Ascending aorta (tissue), 2 donors: ENCODE results near the gene YIF1A. TPM values are rescaled to one million over a fixed set of nuclear protein-coding genes. Genes with fewer than 3 reads are reported as not detected.

Experiments
- DNase-seq, 2 donors: peaks; one replicate each; pipeline ENCODE4 v3.0.0-alpha.2; 2019; ENCODE audit warnings: low spot score in 2 of 2
- H3K27ac ChIP-seq, 2 donors: fragments of 200-600 bp; sonication (generic); one replicate each; pipeline ENCODE4 v1.5.1; 2016 to 2017; ENCODE audit warnings: mild to moderate bottlenecking in 1 of 2
- H3K27me3 ChIP-seq: fragments of 200-600 bp; sonication (generic); one replicate; pipeline ENCODE4 v1.5.1; 2017
- H3K36me3 ChIP-seq, 2 donors: fragments of 200-600 bp; sonication (generic); one replicate each; pipeline ENCODE4 v1.5.1; 2016
- H3K4me1 ChIP-seq, 2 donors: fragments of 200-600 bp; sonication (generic); one replicate each; pipeline ENCODE4 v1.5.1; 2016 to 2017; ENCODE audit warnings: mild to moderate bottlenecking in 1 of 2
- H3K4me3 ChIP-seq, 2 donors: fragments of 200-600 bp; sonication (generic); one replicate each; pipeline ENCODE4 v1.5.1; 2016 to 2017; ENCODE audit warnings: mild to moderate bottlenecking in 1 of 2
- H3K9me3 ChIP-seq, 2 donors: fragments of 200-600 bp; sonication (generic); one replicate each; pipeline ENCODE4 v1.5.1; 2016
- intact Hi-C: fragments of 100-400 bp; cut with DNase I; formaldehyde crosslinking; loops from one replicate; pipeline ENCODE4 v1.15.1; 2023
- total RNA-seq: library from RNA; depleted of rRNA; stranded (reverse); fragments of >200 nt; gene quantifications from one replicate; pipeline ENCODE4 v1.1.0, GENCODE V29; 2016
- TF ChIP-seq, protein P1 (sequence below), 3 experiments: fragments of 200-600 bp in 2 of 3; fragments of 450-650 bp in 1 of 3; sonication (generic) in 2 of 3; IDR thresholded peaks; one replicate each; pipeline ENCODE4 v1.5.1; 2016 to 2019; ENCODE audit warnings: antibody characterized with exemption in 3 of 3, mild to moderate bottlenecking in 1 of 3, moderate library complexity in 1 of 3

Gene YIF1A
- total RNA-seq, 1 donor from 2014 or later, result 161 TPM

DNA sequence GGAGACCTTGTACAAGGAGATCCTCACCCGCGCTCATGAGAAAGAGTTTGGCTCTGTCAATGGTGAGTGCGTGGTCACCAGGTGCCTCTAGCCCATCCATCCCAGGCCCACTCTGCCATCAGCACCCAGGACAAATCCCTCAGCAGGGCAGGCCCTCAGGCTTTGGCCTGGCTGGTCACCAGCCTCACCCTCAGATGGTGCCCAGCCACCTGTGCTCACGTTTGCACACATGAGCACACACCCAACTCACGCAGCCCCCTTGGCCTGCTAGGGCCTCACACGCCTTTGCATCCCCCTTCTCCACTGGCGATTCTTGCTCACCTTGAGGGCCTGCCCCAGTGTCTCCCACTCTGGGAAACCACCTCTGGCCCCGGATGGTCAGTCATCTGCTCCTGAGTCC lies 24.6 kb downstream of the YIF1A start:
- intact Hi-C loops, result loop anchor here (10.0 kb wide), 1 partner anchor 410 kb away; the partner anchor contains the start of gene CFL1
- Histone ChIP-seq H3K27me3 (no peaks in the 10 kb centered on the region), H3K27ac (no peak overlapping the region), H3K9me3 (no peaks in the 10 kb centered on the region), H3K4me1 (peaks cover 0 to 11% of the 10 kb centered on the region in 2 donors), H3K4me3 (no peak overlapping the region), H3K36me3 (peaks cover 31 to 55% of the 10 kb centered on the region in 2 donors)
- no peak for DNase-seq
- TF ChIP-seq, protein P1, sequence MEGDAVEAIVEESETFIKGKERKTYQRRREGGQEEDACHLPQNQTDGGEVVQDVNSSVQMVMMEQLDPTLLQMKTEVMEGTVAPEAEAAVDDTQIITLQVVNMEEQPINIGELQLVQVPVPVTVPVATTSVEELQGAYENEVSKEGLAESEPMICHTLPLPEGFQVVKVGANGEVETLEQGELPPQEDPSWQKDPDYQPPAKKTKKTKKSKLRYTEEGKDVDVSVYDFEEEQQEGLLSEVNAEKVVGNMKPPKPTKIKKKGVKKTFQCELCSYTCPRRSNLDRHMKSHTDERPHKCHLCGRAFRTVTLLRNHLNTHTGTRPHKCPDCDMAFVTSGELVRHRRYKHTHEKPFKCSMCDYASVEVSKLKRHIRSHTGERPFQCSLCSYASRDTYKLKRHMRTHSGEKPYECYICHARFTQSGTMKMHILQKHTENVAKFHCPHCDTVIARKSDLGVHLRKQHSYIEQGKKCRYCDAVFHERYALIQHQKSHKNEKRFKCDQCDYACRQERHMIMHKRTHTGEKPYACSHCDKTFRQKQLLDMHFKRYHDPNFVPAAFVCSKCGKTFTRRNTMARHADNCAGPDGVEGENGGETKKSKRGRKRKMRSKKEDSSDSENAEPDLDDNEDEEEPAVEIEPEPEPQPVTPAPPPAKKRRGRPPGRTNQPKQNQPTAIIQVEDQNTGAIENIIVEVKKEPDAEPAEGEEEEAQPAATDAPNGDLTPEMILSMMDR (IDR thresholded peaks at IDR 0.05), result no peak

DNA sequence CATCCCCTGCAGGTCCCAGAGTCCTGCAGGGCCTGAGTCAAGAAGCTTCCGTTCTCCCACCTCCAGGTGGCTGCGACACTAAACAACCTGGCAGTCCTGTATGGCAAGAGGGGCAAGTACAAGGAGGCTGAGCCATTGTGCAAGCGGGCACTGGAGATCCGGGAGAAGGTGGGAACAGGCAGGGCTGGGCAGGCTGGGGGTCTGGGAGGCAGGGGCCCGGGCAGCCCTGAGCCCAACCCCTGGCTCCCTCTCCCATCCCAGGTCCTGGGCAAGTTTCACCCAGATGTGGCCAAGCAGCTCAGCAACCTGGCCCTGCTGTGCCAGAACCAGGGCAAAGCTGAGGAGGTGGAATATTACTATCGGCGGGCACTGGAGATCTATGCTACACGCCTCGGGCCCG lies 25.2 kb downstream of the YIF1A start:
- DNase-seq, result no peak
- peaks cover 2 to 9% of the 10 kb centered on the region in 2 donors for H3K4me1 ChIP-seq
- H3K27me3 ChIP-seq, result no peaks in the 10 kb centered on the region
- no peak overlapping the region for H3K4me3 ChIP-seq
- no peaks in the 10 kb centered on the region for H3K9me3 ChIP-seq
- intact Hi-C loops, result loop anchor here (10.0 kb wide), 1 partner anchor 409 kb away; the partner anchor contains the start of gene CFL1
- H3K36me3 ChIP-seq, result peaks cover 31 to 55% of the 10 kb centered on the region in 2 donors
- TF ChIP-seq, protein P1 (IDR thresholded peaks at IDR 0.05), result no peak
- H3K27ac ChIP-seq, result no peak overlapping the region

DNA sequence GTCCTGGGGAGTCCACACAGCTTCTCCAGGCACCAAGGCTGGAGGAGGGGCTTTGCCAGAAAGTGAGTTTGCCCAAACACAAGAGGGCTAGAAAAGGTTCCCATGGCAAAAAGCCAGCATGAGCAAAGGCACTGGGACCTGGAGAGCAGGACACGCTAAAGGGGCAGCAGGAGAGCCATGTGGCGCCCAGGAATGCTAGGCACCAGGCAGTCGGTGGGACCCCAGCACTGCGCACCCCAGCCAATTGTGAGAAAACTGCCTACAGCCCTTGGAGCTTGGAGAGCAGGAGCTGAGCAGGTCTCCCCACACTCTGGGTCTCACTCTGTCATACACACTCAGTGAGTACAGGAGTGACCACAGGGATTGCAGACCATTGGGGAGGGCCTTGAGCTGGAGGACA lies 25.7 kb downstream of the YIF1A start:
- Histone ChIP-seq H3K4me1 (peaks cover 6 to 13% of the 10 kb centered on the region in 2 donors), H3K27ac (no peak overlapping the region), H3K36me3 (peaks cover 31 to 55% of the 10 kb centered on the region in 2 donors), H3K4me3 (no peak overlapping the region), H3K27me3 (no peaks in the 10 kb centered on the region), H3K9me3 (no peaks in the 10 kb centered on the region)
- TF ChIP-seq, protein P1 (IDR thresholded peaks at IDR 0.05), result no peak
- intact Hi-C loops, result loop anchor here (10.0 kb wide), 1 partner anchor 408 kb away; the partner anchor contains the start of gene CFL1
- no peak for DNase-seq

DNA sequence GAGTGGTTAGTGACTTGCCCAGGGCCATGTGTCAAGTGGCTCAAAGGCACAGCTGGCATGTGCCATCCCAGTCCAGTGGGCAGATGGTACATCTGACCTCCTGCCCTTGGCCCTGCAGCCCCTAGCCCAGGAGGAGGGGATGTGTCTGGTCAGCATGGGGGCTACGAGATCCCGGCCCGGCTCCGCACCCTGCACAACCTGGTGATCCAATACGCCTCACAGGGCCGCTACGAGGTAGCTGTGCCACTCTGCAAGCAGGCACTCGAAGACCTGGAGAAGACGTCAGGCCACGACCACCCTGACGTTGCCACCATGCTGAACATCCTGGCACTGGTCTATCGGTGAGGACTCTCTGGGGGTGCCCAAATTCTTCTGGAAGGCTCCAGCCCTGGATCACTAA lies 26.2 kb downstream of the YIF1A start:
- peaks cover 6 to 13% of the 10 kb centered on the region in 2 donors for H3K4me1 ChIP-seq
- no peak overlapping the region for H3K4me3 ChIP-seq
- intact Hi-C loops, result loop anchor here (10.0 kb wide), 1 partner anchor 408 kb away; the partner anchor contains the start of gene CFL1
- H3K36me3 ChIP-seq, result peaks cover 31 to 55% of the 10 kb centered on the region in 2 donors
- no peaks in the 10 kb centered on the region for H3K27me3 ChIP-seq
- DNase-seq, result no peak
- no peaks in the 10 kb centered on the region for H3K9me3 ChIP-seq
- TF ChIP-seq, protein P1 (IDR thresholded peaks at IDR 0.05), result no peak
- no peak overlapping the region for H3K27ac ChIP-seq

DNA sequence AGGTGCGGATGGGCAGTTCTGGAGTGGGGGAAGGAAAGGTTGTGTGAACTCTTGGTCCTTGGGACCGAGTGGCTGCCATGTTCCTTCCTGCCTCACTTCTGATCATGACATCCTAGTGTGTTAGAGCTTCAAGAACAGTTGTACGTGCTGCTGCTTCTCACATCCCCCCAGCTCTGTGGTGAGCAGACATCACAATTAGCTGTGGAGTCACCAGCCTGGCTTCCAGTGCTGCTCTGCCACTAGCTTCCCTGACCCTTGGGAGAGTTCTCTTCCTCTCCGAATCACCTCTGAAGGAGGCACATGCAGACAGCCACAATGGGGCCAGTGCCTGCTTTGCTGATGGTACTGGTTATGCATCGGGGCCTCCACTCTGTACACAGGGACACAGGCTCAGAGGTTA lies 26.8 kb downstream of the YIF1A start:
- peaks cover 6 to 13% of the 10 kb centered on the region in 2 donors for H3K4me1 ChIP-seq
- H3K9me3 ChIP-seq, result no peaks in the 10 kb centered on the region
- H3K4me3 ChIP-seq, result no peak overlapping the region
- no peaks in the 10 kb centered on the region for H3K27me3 ChIP-seq
- peaks cover 31 to 55% of the 10 kb centered on the region in 2 donors for H3K36me3 ChIP-seq
- DNase-seq, result no peak
- H3K27ac ChIP-seq, result no peak overlapping the region
- intact Hi-C loops, result loop anchor here (10.0 kb wide), 1 partner anchor 407 kb away; the partner anchor contains the start of gene CFL1
- TF ChIP-seq, protein P1 (IDR thresholded peaks at IDR 0.05), result no peak
